IMR-90 (cell line): Measurements from ENCODE around the gene DENND1C.

Source experiments
- CTCF ChIP-seq: conservative IDR thresholded peaks from 2 replicates; pipeline ENCODE4 v1.5.1; 2012; ENCODE audit warnings: mild to moderate bottlenecking, low read depth, low read length, improper control_type of control experiment
- MXI1 ChIP-seq: IDR thresholded peaks from 2 replicates; pipeline ENCODE4 v1.6.1; 2012; ENCODE audit warnings: low read depth, mild to moderate bottlenecking, low read length, moderate library complexity, borderline replicate concordance
- NFE2L2 ChIP-seq: fragments of 150-350 bp; IDR thresholded peaks from 2 replicates; pipeline ENCODE4 v1.6.1; 2016; ENCODE audit warnings: low read depth, mild to moderate bottlenecking, low read length
- POLR2A ChIP-seq: IDR thresholded peaks from 2 replicates; pipeline ENCODE4 v1.6.1; 2012; ENCODE audit warnings: mild to moderate bottlenecking, low read depth, low read length
- RFX5 ChIP-seq: IDR thresholded peaks from 2 replicates; pipeline ENCODE4 v1.8.0; 2012; ENCODE audit warnings: low read depth, mild to moderate bottlenecking, low read length, moderate library complexity
- SMC3 ChIP-seq: fragments of 150-350 bp; IDR thresholded peaks from 2 replicates; pipeline ENCODE4 v1.6.1; 2016; ENCODE audit warnings: low read depth, mild to moderate bottlenecking, antibody characterized with exemption, low read length, moderate library complexity

GRCh38 chr19:6472713-6473112 lies 8.9 kb downstream of the DENND1C start:
- TF ChIP-seq POLR2A (no peak), CTCF (no peak), RFX5 (no peak), NFE2L2 (no peak), SMC3 (no peak), MXI1 (no peak)
